Sigmoid colon (tissue), 4 donors: Measurements from ENCODE around the gene ZNF280A.

Experiments used
- CTCF ChIP-seq, 4 experiments: fragments of 450-650 bp in 3 of 4; fragments of 200-600 bp in 1 of 4; IDR thresholded peaks; one replicate each; pipeline ENCODE4 v1.5.1; 2016 to 2019; ENCODE audit warnings: antibody characterized with exemption in 4 of 4, mild to moderate bottlenecking in 3 of 4, moderate library complexity in 2 of 4
- EP300 ChIP-seq, 4 donors: sonication (generic); formaldehyde crosslinking; IDR thresholded peaks; one replicate each; pipeline ENCODE4 v1.6.1; 2017; ENCODE audit warnings: antibody characterized with exemption in 4 of 4
- POLR2A ChIP-seq, 2 donors: fragments of 450-650 bp; IDR thresholded peaks; one replicate each; pipeline ENCODE4 v1.6.1; 2016; ENCODE audit warnings: antibody characterized with exemption in 2 of 2, mild to moderate bottlenecking in 2 of 2, moderate library complexity in 2 of 2

- no peak for TF ChIP-seq POLR2A (IDR thresholded peaks at IDR 0.05)
- no peak for TF ChIP-seq CTCF (IDR thresholded peaks at IDR 0.05)
- TF ChIP-seq EP300 (IDR thresholded peaks at IDR 0.05) = no peak
These were observed 13.3 kb upstream of the ZNF280A start for GRCh38 chr22:22533417-22533816.
